Glutamatergic neuron (in vitro differentiated cells): ENCODE measurements around the gene C3orf70. TPM values are rescaled to one million over a fixed set of nuclear protein-coding genes. Genes with fewer than 3 reads are reported as not detected.

Experiments
- DNase-seq: peaks from one replicate; pipeline ENCODE4 v3.0.0; 2022
- H3K27ac Mint-ChIP-seq: one replicate; pipeline ENCODE4 v1.8.0; 2020; ENCODE audit warnings: mild to moderate bottlenecking, mixed read lengths, inconsistent platforms; ENCODE audit not compliant: unreplicated experiment
- H3K27me3 Mint-ChIP-seq: one replicate; pipeline ENCODE4 v1.8.0; 2020; ENCODE audit warnings: mild to moderate bottlenecking, moderate library complexity, mixed read lengths, inconsistent platforms; ENCODE audit not compliant: unreplicated experiment
- H3K36me3 Mint-ChIP-seq: one replicate; pipeline ENCODE4 v1.8.0; 2020; ENCODE audit warnings: mild to moderate bottlenecking, mixed read lengths, inconsistent platforms; ENCODE audit not compliant: unreplicated experiment
- H3K4me1 Mint-ChIP-seq: one replicate; pipeline ENCODE4 v1.8.0; 2020; ENCODE audit warnings: mild to moderate bottlenecking, low read depth, mixed read lengths, inconsistent platforms; ENCODE audit not compliant: unreplicated experiment
- H3K4me3 Mint-ChIP-seq: one replicate; pipeline ENCODE4 v1.8.0; 2020; ENCODE audit warnings: mild to moderate bottlenecking, mixed read lengths, inconsistent platforms; ENCODE audit not compliant: unreplicated experiment
- H3K9me3 Mint-ChIP-seq: one replicate; pipeline ENCODE4 v1.8.0; 2020; ENCODE audit warnings: mild to moderate bottlenecking, moderate library complexity, mixed read lengths, inconsistent platforms; ENCODE audit not compliant: unreplicated experiment
- CTCF ChIP-seq: fragments of 200-600 bp; sonication (generic); IDR thresholded peaks from one replicate; pipeline ENCODE4 v1.5.0; 2021; ENCODE audit not compliant: partially characterized antibody, unreplicated experiment
- total RNA-seq: library from RNA; stranded (reverse); fragmentation: NEBNext Ultra II Directional; extraction: Animal tissue kit (Norgen Biotek cat#: 25700); gene quantifications from one replicate; pipeline ENCODE4 v1.2.1, GENCODE V29; 2021; ENCODE audit not compliant: unreplicated experiment

C3orf70 gene
- total RNA-seq, 1 donor from 2014 or later = 44.5 TPM

DNA sequence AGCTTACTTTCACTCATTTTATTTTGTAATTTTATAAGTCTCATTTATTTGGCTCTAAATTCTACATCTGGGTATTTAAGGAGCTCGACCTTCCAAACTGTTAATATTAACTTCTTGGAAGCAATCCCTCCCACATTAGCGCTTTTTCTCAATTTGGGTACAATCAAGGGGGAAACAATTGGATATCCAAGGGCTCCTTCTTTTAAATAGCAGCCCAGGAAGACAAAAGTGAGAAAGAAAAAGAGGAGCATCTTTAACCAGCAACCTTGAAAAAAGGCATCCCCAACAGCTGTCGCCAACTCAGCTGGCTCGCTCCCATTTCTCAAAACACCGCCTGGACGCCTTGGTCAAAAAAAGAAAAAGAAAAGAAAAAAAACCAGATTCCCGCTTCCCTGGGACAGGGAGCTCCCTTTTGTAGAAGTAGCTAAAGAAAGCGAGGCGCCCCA is 873 bp downstream of the C3orf70 start:
- peaks cover 6% of the 10 kb centered on the region for H3K27me3 Mint-ChIP-seq
- DNase-seq = no peak
- H3K9me3 Mint-ChIP-seq = peaks cover 6% of the 10 kb centered on the region
- peak overlapping the region; percentile 98 for H3K27ac Mint-ChIP-seq
- TF ChIP-seq CTCF = no peak
- H3K4me3 Mint-ChIP-seq = peak overlapping the region; percentile 89
- no peaks in the 10 kb centered on the region for H3K36me3 Mint-ChIP-seq
- H3K4me1 Mint-ChIP-seq = peaks cover 5% of the 10 kb centered on the region

DNA sequence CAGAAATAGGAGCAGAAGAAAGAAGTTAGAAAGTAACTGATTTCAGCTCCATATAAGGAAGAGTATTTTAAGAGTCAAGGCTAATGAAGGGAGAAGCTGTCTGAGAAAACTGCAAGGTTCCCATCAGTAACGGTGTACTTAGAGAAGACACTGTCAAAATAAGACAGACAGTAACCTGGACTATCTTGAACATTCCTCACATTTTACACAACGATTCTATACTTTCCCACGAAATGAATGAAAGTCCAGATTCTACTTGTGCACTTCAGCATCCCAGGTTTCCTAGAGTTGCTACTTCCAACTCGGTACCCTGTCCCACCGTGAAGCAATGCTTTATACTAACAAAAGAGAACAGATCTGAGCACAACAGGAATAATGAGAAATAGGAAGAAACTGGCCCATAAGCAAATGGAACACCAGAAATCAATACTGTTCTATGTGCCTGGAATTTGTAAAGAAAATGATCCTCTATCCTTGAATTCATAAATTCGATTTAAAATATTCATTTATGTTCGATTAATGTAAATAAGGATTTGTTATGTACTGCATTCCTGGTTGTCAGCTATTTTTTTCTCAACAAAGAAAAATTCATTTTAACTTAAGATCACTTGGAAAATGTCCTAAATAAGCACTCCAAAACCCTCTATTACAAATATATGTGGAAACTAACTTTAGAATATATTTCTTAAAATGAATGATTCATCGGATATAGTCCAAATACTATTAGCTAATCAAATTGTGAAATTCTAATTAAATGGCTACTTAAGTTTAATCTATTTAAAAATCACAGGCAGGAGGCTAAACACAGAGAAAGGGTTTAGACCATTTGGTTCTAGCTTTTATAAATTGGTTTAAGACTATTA is 1.5 kb downstream of the C3orf70 start:
- TF ChIP-seq CTCF = no peak
- Mint-ChIP-seq H3K36me3 (no peaks in the 10 kb centered on the region), H3K4me3 (peak overlapping the region; percentile 89), H3K27ac (peak overlapping the region; percentile 90), H3K9me3 (peaks cover 6% of the 10 kb centered on the region), H3K4me1 (peaks cover 5% of the 10 kb centered on the region), H3K27me3 (peaks cover 6% of the 10 kb centered on the region)
- DNase-seq = no peak

GRCh38 chr3:185150561-185150960 is 2.3 kb downstream of the C3orf70 start:
- Mint-ChIP-seq H3K9me3 (peaks cover 6% of the 10 kb centered on the region), H3K4me3 (peak overlapping the region; percentile 89), H3K36me3 (no peaks in the 10 kb centered on the region), H3K27ac (peak overlapping the region; percentile 90), H3K4me1 (peaks cover 5% of the 10 kb centered on the region), H3K27me3 (peaks cover 6% of the 10 kb centered on the region)
- DNase-seq = no peak
- no peak for TF ChIP-seq CTCF

DNA sequence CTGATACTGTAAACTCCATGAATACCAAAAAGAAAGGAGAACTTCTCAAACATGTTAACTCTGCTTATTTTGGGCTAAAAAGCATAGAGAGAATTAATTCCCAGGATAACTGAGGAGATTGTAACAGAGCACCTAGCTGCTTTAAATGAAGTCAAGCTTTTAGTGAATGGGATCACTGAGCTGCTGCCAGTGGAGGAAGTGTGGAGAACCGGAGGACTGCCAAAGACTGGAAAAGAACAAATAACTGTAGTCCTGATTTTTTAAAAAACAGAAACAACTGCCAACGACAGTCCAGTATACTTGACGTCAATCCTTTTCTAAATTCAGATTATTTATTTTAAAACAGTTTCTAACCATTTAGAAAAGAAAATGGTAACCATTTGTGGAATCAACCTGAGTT is 3.3 kb downstream of the C3orf70 start:
- no peak for TF ChIP-seq CTCF
- Mint-ChIP-seq H3K36me3 (no peaks in the 10 kb centered on the region), H3K27ac (peak overlapping the region; percentile 13), H3K4me1 (peaks cover 5% of the 10 kb centered on the region), H3K4me3 (peak overlapping the region; percentile 89), H3K27me3 (peaks cover 6% of the 10 kb centered on the region), H3K9me3 (peaks cover 6% of the 10 kb centered on the region)
- DNase-seq = no peak

GRCh38 chr3:185145511-185145910 is 7.3 kb downstream of the C3orf70 start:
- no peak for DNase-seq
- no peaks in the 10 kb centered on the region for H3K27me3 Mint-ChIP-seq
- H3K27ac Mint-ChIP-seq = no peak overlapping the region
- peaks cover 6% of the 10 kb centered on the region for H3K4me1 Mint-ChIP-seq
- H3K36me3 Mint-ChIP-seq = no peaks in the 10 kb centered on the region
- no peak overlapping the region for H3K4me3 Mint-ChIP-seq
- no peaks in the 10 kb centered on the region for H3K9me3 Mint-ChIP-seq
- peak; percentile 25 for TF ChIP-seq CTCF
